Renal cortex interstitium (tissue), 11 donors: ENCODE data around the gene ZSWIM8. TPM values are rescaled to one million over a fixed set of nuclear protein-coding genes. Genes with fewer than 3 reads are reported as not detected.
"Not testable (repeated sequence)": the region's sequence is repeated elsewhere in the genome, so short reads cannot be mapped to it uniquely, and the experiment has no call there.

Experiments used
- DNase-seq, 11 donors: peaks; one replicate each; pipeline ENCODE4 v3.0.0-alpha.2; 2013; ENCODE audit warnings: low read depth in 9 of 11, low spot score in 4 of 11; ENCODE audit errors: extremely low read depth in 1 of 11
- polyA plus RNA-seq, 3 donors: library from polyadenylated mRNA; unstranded; fragments of 120-200 nt; gene quantifications; one replicate each; pipeline ENCODE4 v1.2.1, GENCODE V29; 2013; ENCODE audit not compliant: insufficient read length in 3 of 3

Gene ZSWIM8
- polyA plus RNA-seq, 3 donors, result 85.0 to 137 (median 100) TPM

- no peak for DNase-seq
Observed at GRCh38 chr10:73788864-73789658, 3.7 kb downstream of the ZSWIM8 start.

- no peak for DNase-seq
Observed at GRCh38 chr10:73789659-73790055, 4.3 kb downstream of the ZSWIM8 start.

- no peak for DNase-seq
Observed at GRCh38 chr10:73790886-73791625, 5.7 kb downstream of the ZSWIM8 start.

GRCh38 chr10:73791871-73792400 is 6.5 kb downstream of the ZSWIM8 start:
- no peak for DNase-seq

- DNase-seq, result no peak
Observed at GRCh38 chr10:73793456-73793855, 8.1 kb downstream of the ZSWIM8 start.

DNA sequence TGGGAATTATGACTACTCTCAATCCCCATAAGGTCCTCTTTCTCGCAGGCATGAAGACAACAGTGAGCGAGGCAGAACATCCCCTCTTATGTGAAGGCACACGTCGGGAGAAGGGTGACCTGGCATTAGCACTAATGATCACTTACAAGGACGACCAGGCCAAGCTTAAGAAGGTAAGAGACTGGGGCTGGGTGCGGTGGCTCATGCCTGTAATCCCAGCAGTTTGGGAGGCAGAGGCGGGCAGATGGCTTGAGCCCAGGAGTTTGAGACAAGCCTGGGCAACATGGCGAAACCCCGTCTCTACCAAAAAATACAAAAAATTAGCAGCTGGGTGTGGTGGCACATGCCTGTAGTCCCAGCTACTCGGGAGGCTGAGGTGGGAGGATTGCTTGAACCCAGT is 10.1 kb downstream of the ZSWIM8 start:
- DNase-seq, result not testable (repeated sequence)

GRCh38 chr10:73796035-73796434 is 10.6 kb downstream of the ZSWIM8 start:
- DNase-seq, result not testable (repeated sequence)

- DNase-seq, result no peak
Observed at GRCh38 chr10:73796766-73797165, 11.4 kb downstream of the ZSWIM8 start.

- DNase-seq, result no peak
Observed at GRCh38 chr10:73797324-73798025, 12.1 kb downstream of the ZSWIM8 start.

DNA sequence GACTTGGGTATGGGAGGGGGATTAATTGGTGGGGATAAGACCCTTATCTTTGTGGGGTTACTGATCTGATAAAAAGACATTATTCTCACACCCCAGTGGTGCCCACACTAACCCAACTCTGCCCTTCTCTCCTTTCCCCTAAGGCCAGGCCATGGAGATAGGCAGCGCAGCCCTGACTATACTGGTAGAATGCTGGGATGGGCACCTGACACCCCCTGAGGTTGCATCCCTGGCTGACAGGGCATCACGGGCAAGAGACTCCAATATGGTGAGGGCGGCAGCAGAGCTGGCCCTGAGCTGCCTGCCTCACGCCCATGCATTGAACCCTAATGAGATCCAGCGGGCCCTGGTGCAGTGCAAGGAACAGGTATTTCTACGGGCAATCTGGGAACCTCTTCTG is 12.7 kb downstream of the ZSWIM8 start:
- no peak for DNase-seq

DNA sequence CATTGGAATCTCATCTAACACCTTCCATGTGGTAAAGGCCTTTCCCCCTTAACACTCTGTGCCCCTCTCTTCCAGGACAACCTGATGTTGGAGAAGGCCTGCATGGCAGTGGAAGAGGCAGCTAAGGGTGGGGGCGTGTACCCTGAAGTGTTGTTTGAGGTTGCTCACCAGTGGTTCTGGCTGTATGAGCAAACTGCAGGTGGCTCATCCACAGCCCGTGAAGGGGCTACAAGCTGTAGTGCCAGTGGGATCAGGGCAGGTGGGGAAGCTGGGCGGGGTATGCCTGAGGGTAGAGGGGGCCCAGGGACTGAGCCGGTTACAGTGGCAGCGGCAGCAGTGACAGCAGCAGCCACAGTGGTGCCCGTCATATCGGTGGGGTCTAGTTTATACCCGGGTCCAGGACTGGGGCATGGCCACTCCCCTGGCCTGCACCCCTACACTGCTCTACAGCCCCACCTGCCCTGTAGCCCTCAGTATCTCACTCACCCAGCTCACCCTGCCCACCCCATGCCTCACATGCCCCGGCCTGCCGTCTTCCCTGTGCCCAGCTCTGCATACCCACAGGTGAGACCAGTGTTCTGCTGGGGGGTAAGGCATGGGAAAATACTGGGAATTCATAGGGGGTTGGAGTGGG is 13.6 kb downstream of the ZSWIM8 start:
- no peak for DNase-seq

DNA sequence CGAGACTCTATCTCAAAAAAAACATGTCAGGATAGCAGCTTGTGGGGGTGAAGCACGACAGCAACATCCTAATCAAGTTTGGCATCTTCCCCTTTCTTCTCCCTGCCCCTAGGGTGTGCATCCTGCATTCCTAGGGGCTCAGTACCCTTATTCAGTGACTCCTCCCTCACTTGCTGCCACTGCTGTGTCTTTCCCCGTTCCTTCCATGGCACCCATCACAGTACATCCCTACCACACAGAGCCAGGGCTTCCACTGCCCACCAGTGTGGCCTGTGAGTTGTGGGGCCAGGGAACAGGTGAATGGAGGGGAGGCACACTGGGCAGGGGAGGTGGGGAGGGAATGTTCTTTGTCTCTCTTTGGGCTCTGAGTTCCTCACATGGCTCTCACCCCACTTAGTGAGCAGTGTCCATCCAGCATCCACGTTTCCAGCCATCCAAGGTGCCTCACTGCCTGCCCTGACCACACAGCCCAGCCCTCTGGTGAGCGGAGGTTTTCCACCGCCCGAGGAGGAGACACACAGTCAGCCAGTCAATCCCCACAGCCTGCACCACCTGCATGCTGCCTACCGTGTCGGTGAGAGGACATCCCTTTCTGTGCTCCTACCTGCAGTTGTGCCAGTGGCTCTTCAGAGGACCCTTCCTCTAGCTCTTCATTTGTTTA is 14.6 kb downstream of the ZSWIM8 start:
- DNase-seq, result no peak

DNA sequence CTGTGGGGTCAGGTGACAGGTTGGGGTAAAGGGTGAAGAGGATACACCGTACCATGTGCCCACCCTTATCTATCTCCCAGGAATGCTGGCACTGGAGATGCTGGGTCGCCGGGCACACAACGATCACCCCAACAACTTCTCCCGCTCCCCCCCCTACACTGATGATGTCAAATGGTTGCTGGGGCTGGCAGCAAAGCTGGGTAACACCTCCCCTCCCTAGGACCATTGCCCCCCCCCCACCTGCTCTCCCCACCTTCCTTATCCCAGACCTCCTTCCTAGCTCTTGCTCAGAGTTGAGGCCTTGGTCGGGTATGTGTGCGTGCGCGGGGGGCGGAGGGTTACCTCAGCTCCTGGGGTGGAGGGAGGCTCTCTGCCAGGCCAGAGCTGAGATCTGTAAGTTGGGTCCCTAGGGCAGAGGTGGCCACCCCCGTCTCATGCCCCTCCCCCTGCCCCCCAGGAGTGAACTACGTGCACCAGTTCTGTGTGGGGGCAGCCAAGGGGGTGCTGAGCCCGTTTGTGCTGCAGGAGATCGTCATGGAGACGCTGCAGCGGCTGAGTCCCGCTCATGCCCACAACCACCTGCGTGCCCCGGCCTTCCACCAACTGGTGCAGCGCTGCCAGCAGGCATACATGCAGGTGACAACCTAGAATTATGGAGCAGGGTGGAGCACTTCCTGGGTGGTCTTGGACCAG is 15.3 kb downstream of the ZSWIM8 start:
- no peak for DNase-seq

DNA sequence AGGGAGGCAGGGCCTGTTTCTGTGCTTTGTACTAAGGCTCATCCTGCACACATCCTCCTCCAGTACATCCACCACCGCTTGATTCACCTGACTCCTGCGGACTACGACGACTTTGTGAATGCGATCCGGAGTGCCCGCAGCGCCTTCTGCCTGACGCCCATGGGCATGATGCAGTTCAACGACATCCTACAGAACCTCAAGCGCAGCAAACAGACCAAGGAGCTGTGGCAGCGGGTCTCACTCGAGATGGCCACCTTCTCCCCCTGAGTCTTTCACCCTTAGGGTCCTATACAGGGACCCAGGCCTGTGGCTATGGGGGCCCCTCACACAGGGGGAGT is 15.8 kb downstream of the ZSWIM8 start:
- DNase-seq, result no peak

GRCh38 chr10:73802276-73802991 is 17.0 kb downstream of the ZSWIM8 start:
- DNase-seq, result no peak

GRCh38 chr10:73803680-73804286 is 18.4 kb downstream of the ZSWIM8 start:
- DNase-seq, result no peak
